Body of pancreas (tissue), 4 donors: ENCODE results near the gene WIPI1.

Experiments used
- POLR2A ChIP-seq, 3 donors: fragments of 450-650 bp; IDR thresholded peaks; one replicate each; pipeline ENCODE4 v1.6.1; 2016; ENCODE audit warnings: antibody characterized with exemption in 3 of 3, mild to moderate bottlenecking in 2 of 3
- TF ChIP-seq, protein P1 (sequence below), 7 experiments: fragments of 450-650 bp in 4 of 7; fragments of 200-600 bp in 3 of 7; sonication (generic) in 3 of 7; IDR thresholded peaks; one replicate each; pipeline ENCODE4 v1.5.1; 2016 to 2019; ENCODE audit warnings: antibody characterized with exemption in 7 of 7

DNA sequence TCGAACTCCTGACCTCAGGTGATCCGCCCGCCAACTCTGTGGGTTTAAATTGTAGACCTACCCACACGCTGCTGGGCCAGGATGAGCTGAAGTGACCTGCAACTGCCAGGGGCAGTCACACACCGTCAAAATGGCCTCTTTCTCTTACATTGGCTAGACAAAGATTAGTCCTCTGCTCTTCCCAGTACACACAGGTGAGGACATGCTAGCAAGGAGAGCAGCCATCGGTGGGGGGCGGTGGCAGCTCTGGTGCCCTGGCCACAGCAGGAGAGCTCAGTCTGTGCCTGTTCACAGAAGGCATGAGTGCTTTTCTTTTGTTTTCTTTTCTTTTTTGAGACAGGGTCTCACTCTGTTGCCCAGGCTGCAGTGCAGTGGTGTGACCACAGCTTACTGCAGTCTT, 29.7 kb downstream of the WIPI1 start:
- TF ChIP-seq POLR2A (IDR thresholded peaks at IDR 0.05): no peak
- TF ChIP-seq, protein P1, sequence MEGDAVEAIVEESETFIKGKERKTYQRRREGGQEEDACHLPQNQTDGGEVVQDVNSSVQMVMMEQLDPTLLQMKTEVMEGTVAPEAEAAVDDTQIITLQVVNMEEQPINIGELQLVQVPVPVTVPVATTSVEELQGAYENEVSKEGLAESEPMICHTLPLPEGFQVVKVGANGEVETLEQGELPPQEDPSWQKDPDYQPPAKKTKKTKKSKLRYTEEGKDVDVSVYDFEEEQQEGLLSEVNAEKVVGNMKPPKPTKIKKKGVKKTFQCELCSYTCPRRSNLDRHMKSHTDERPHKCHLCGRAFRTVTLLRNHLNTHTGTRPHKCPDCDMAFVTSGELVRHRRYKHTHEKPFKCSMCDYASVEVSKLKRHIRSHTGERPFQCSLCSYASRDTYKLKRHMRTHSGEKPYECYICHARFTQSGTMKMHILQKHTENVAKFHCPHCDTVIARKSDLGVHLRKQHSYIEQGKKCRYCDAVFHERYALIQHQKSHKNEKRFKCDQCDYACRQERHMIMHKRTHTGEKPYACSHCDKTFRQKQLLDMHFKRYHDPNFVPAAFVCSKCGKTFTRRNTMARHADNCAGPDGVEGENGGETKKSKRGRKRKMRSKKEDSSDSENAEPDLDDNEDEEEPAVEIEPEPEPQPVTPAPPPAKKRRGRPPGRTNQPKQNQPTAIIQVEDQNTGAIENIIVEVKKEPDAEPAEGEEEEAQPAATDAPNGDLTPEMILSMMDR (IDR thresholded peaks at IDR 0.05): no peak
